Measurements from ENCODE around the gene SLC46A3.

Gene SLC46A3

DNA sequence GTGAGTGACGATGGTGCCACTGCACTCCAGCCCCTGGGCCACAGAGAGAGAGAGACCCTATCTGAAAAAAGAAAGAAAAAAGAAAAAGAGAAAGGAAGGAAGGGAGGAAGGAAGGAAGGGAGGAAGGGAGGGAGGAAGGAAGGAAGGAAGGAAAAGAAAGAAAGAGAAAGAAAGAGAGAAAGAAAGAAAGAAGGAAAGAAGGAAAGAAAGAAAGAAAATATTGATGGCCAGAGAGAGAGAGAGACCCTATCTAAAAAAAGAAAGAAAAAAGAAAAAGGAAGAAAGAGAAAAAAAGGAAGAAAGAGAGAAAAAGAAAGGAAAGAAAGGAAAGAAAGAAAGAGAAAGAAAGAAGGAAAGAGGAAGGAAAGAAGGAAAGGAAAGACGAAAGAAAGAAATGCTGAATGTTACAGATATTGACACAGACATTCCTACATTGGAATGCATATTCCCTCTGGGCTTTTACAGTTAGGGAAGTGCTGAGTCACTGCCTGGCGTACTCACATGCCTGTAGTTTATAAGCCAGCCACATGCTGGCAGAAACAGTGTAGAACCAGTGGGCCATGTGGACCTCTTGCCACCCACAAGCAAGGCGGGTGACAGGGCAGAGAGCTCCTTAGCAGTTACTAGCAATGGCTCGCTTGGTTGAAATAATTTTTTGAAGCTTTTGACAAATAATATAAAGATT lies 34.6 kb upstream of the SLC46A3 start (continued):
- no peak for TF ChIP-seq TSHZ1 (tag by site-specific recombination; IDR thresholded peaks at IDR 0.05; ENCODE audit: borderline replicate concordance)
- TF ChIP-seq ZNF416 (tag by site-specific recombination; IDR thresholded peaks at IDR 0.05) = no peak
- TF ChIP-seq KLF7 (tag by site-specific recombination; IDR thresholded peaks at IDR 0.05; ENCODE audit: borderline replicate concordance) = no peak
- no peak for TF ChIP-seq ZBTB7A (tag by site-specific recombination; IDR thresholded peaks at IDR 0.05; ENCODE audit: low read depth)
- TF ChIP-seq SP7 (tag by site-specific recombination; IDR thresholded peaks at IDR 0.05) = no peak
- TF ChIP-seq ELK4 (IDR thresholded peaks at IDR 0.05; ENCODE audit: borderline replicate concordance, low read depth, low read length) = no peak
- TF ChIP-seq AEBP2 (tag by site-specific recombination; IDR thresholded peaks at IDR 0.05; ENCODE audit: borderline replicate concordance) = no peak
- peak; percentile 78 for TF ChIP-seq ZIC2 (tag by site-specific recombination; IDR thresholded peaks at IDR 0.05)

GRCh38 chr13:28751175-28751960 lies 32.6 kb upstream of the SLC46A3 start:
- ChIA-PET POLR2A (no interaction called here), CTCF (interaction anchor here (1.2 kb wide), 1 partner anchor 13 kb away, joined by 3 read pairs; no protein-coding TSS in a partner anchor)
- H3K9me3 ChIP-seq (ENCODE audit: control insufficient read depth, insufficient read depth, low read depth, low read length) = no peaks in the 10 kb centered on the region
- no peak overlapping the region for H3K4me3 ChIP-seq (ENCODE audit: low read depth, low read length)
- no peak overlapping the region for H3K27ac ChIP-seq (ENCODE audit: extremely low read depth, low read depth, low read length)
- no peaks in the 10 kb centered on the region for H3K36me3 ChIP-seq (ENCODE audit: control insufficient read depth in 2 of 2, insufficient read depth in 1 of 2, low read length in 2 of 2)
- H3K4me1 ChIP-seq (ENCODE audit: control insufficient read depth, insufficient read depth, low read length) = no peaks in the 10 kb centered on the region
- TF ChIP-seq OSR2 (tag by site-specific recombination; IDR thresholded peaks at IDR 0.05) = no peak
- no peak for TF ChIP-seq ZNF501 (tag by site-specific recombination; IDR thresholded peaks at IDR 0.05)
- no peak for TF ChIP-seq GFI1B (tag by site-specific recombination; IDR thresholded peaks at IDR 0.05)
- no peak for TF ChIP-seq ZNF366 (tag by site-specific recombination; conservative IDR thresholded peaks at IDR 0.05)
- TF ChIP-seq ZNF174 (tag by site-specific recombination; IDR thresholded peaks at IDR 0.05) = no peak
- no peak for TF ChIP-seq ZNF133 (tag by site-specific recombination; IDR thresholded peaks at IDR 0.05)
- no peak for TF ChIP-seq ZNF292 (tag by site-specific recombination; IDR thresholded peaks at IDR 0.05; ENCODE audit: borderline replicate concordance, low read depth)
- TF ChIP-seq ZNF398 (tag by site-specific recombination; IDR thresholded peaks at IDR 0.05) = no peak
- TF ChIP-seq BCL11B (tag by site-specific recombination; IDR thresholded peaks at IDR 0.05; ENCODE audit: low read depth) = no peak
- no peak for TF ChIP-seq ZNF155 (tag by site-specific recombination; IDR thresholded peaks at IDR 0.05)
- no peak for TF ChIP-seq ZBTB49 (tag by site-specific recombination; IDR thresholded peaks at IDR 0.05; ENCODE audit: low read depth)
- no peak for TF ChIP-seq SETDB1 (IDR thresholded peaks at IDR 0.05; ENCODE audit: insufficient read length, low read length)
- TF ChIP-seq RBAK (tag by site-specific recombination; IDR thresholded peaks at IDR 0.05) = no peak
- TF ChIP-seq ZNF623 (tag by site-specific recombination; IDR thresholded peaks at IDR 0.05) = no peak
- TF ChIP-seq ZBTB7A (tag by site-specific recombination; IDR thresholded peaks at IDR 0.05; ENCODE audit: low read depth) = no peak
- TF ChIP-seq, protein P1, sequence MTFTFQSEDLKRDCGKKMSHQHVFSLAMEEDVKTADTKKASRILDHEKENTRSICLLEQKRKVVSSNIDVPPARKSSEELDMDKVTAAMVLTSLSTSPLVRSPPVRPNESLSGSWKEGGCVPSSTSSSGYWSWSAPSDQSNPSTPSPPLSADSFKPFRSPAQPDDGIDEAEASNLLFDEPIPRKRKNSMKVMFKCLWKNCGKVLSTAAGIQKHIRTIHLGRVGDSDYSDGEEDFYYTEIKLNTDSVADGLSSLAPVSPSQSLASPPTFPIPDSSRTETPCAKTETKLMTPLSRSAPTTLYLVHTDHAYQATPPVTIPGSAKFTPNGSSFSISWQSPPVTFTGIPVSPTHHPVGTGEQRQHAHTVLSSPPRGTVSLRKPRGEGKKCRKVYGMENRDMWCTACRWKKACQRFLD (tag by site-specific recombination; IDR thresholded peaks at IDR 0.05) = no peak
- no peak for TF ChIP-seq SP7 (tag by site-specific recombination; IDR thresholded peaks at IDR 0.05)
